ENCODE measurements around the gene RPL13A. TPM values are rescaled to one million over a fixed set of nuclear protein-coding genes. Genes with fewer than 3 reads are reported as not detected.

Gene RPL13A
- total and polyA plus RNA-seq, 9 of the 15 experiments (the other 6 are each of a cell fraction or from before 2014, with no cell fraction given): 1,744 to 5,482 (median 2,949) TPM

DNA sequence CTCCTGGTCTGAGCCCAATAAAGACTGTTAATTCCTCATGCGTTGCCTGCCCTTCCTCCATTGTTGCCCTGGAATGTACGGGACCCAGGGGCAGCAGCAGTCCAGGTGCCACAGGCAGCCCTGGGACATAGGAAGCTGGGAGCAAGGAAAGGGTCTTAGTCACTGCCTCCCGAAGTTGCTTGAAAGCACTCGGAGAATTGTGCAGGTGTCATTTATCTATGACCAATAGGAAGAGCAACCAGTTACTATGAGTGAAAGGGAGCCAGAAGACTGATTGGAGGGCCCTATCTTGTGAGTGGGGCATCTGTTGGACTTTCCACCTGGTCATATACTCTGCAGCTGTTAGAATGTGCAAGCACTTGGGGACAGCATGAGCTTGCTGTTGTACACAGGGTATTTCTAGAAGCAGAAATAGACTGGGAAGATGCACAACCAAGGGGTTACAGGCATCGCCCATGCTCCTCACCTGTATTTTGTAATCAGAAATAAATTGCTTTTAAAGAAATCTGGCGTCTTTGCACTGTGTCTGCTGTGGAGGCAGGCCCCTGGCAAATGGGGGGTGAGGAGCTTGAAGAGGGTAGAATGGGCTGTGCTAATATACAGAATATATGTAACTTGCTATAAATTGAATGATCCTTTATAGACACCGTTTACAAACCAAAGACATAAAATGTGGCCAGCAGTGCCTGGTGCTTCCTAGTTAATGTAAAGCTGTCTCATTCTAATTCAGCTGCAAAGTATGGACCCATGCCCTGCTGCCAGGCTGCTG, 4.6 kb downstream of the RPL13A start (continued):
- TF ChIP-seq FUS (optimal IDR thresholded peaks at IDR 0.05; ENCODE audit: low read depth, low read length) (peak; percentile 80), POU5F1 (IDR thresholded peaks at IDR 0.05; ENCODE audit: borderline replicate concordance, low read depth, low read length, partially characterized antibody) (no peak), ZNF347 (CRISPR knock-in tag; IDR thresholded peaks at IDR 0.05; ENCODE audit: low read depth) (no peak), ZNF24 (IDR thresholded peaks at IDR 0.05) (no peak), ZFP1 (CRISPR knock-in tag; IDR thresholded peaks at IDR 0.05) (no peak), ARHGAP35 (IDR thresholded peaks at IDR 0.05; ENCODE audit: partially characterized antibody) (no peak), MAZ (CRISPR knock-in tag; conservative IDR thresholded peaks at IDR 0.05 in 1 of 2, IDR thresholded peaks at IDR 0.05 in 1 of 2) (0 out of 4 replicates have a peak, but pooled peaks of 1 of the 2 experiments have one; percentile 6), BRF1 (IDR thresholded peaks at IDR 0.05; ENCODE audit: borderline replicate concordance, extremely low read depth, insufficient read length) (no peak), POLR2G (IDR thresholded peaks at IDR 0.05; ENCODE audit: low read depth, low read length) (peak; percentile 46; the same call in 1 of the 2 replicates), BACH1 (tag; IDR thresholded peaks at IDR 0.05) (no peak), BRD4 (IDR thresholded peaks at IDR 0.05) (no peak), ARNT (IDR thresholded peaks at IDR 0.05) (no peak), SIN3A (IDR thresholded peaks at IDR 0.05; ENCODE audit: borderline replicate concordance in 2 of 2, control insufficient read depth in 1 of 2, low read depth in 2 of 2, low read length in 2 of 2) (peak in 1 of 2 experiments; percentile 32; a peak in 1 of 4 replicates), ZNF140 (CRISPR knock-in tag; IDR thresholded peaks at IDR 0.05) (no peak), HNRNPL (IDR thresholded peaks at IDR 0.05; ENCODE audit: low read depth, low read length) (peak; percentile 44; the same call in 1 of the 2 replicates), TEAD4 (IDR thresholded peaks at IDR 0.05; ENCODE audit: low read length) (no peak), TEAD4 (CRISPR knock-in tag; IDR thresholded peaks at IDR 0.05; ENCODE audit: borderline replicate concordance) (no peak)
- TF ChIP-seq, protein P1, sequence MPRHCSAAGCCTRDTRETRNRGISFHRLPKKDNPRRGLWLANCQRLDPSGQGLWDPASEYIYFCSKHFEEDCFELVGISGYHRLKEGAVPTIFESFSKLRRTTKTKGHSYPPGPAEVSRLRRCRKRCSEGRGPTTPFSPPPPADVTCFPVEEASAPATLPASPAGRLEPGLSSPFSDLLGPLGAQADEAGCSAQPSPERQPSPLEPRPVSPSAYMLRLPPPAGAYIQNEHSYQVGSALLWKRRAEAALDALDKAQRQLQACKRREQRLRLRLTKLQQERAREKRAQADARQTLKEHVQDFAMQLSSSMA (CRISPR knock-in tag; IDR thresholded peaks at IDR 0.05): no peak
